ENCODE results near the gene WDR55.

- TF ChIP-seq TAF1 (IDR thresholded peaks at IDR 0.05; ENCODE audit: borderline replicate concordance, insufficient read depth, low read length), result no peak
- no peak for TF ChIP-seq SIN3A (IDR thresholded peaks at IDR 0.05; ENCODE audit: borderline replicate concordance, insufficient read depth, low read length)
- TF ChIP-seq POLR2AphosphoS5 (IDR thresholded peaks at IDR 0.05; ENCODE audit: low read depth, low read length), result no peak
These were observed 25.8 kb downstream of the WDR55 start for GRCh38 chr5:140690376-140690932.
